ENCODE results near the gene CRTAC1.
"Not testable (repeated sequence)": the region's sequence is repeated elsewhere in the genome, so short reads cannot be mapped to it uniquely, and the experiment has no call there.

Gene CRTAC1

GRCh38 chr10:97861924-97862323, 168.5 kb downstream of the CRTAC1 start:
- no peak for DNase-seq

GRCh38 chr10:97861097-97861750, 169.2 kb downstream of the CRTAC1 start:
- no peak for DNase-seq

- DNase-seq, result peak in 1 of 2 donors; percentile 83
These were observed 172.4 kb downstream of the CRTAC1 start for GRCh38 chr10:97858001-97858439.

GRCh38 chr10:97854743-97855142, 175.7 kb downstream of the CRTAC1 start:
- no peak for DNase-seq

DNA sequence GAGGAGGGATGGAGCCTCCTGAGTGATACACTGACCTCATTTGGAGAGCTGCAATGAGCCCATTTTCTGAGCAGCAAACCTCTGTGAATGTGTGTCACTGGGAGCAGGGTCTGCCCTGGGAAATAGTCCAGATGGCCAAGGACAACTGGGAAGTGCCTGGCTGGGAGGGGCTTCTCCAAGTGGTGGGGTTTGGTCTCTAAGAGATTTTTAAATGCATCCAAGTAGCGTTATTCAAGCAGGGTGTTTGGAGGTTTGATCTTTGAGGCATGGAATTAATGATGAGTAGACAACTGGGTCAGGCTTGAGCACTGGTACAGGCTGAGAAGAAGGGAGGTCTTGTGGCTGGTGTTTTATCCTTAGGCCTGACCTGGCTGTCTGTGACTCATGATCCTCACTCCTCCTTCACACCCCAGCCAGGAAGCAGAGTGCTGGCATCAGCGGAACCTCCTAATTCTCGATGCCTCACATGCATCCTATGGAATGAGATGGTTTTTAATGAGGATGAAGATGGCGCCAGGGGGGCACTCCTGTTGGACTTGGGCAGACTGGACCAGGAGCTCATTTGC, 177.5 kb downstream of the CRTAC1 start:
- DNase-seq, result no peak

GRCh38 chr10:97852277-97852676, 178.1 kb downstream of the CRTAC1 start:
- DNase-seq, result no peak

DNA sequence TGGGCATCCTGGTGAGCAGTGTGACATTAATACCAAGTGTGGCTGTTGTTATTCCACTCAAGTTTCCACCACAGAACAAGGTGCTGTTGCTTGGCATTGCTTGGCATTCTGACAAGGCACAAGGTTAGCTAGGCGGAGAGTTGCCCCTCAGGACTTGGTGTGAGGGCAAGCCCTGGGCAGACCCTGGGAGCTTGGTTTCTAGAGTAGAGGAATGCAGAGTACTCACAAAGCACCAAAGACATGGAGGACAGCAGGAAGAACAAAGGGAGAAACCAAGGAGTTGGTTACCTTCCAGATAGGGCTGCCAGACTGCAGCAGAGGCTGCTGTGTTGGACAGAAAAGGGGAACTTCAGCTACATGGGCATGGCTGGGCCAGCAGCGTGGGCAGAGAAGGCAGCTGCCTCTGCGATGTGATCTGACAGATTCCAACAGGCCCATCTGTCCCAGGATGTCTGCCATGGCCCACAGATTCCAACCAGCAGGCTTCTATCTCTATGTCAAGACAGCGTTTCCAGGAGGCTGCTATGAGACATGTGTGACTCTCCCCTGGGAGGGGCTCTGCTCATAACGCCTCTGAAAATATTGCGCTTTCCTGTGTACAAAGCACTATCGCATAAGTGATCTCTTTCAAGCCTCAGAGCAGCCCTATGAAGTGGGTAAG, 178.9 kb downstream of the CRTAC1 start:
- no peak for DNase-seq

GRCh38 chr10:97850446-97850845, 180.0 kb downstream of the CRTAC1 start:
- no peak for DNase-seq

DNA sequence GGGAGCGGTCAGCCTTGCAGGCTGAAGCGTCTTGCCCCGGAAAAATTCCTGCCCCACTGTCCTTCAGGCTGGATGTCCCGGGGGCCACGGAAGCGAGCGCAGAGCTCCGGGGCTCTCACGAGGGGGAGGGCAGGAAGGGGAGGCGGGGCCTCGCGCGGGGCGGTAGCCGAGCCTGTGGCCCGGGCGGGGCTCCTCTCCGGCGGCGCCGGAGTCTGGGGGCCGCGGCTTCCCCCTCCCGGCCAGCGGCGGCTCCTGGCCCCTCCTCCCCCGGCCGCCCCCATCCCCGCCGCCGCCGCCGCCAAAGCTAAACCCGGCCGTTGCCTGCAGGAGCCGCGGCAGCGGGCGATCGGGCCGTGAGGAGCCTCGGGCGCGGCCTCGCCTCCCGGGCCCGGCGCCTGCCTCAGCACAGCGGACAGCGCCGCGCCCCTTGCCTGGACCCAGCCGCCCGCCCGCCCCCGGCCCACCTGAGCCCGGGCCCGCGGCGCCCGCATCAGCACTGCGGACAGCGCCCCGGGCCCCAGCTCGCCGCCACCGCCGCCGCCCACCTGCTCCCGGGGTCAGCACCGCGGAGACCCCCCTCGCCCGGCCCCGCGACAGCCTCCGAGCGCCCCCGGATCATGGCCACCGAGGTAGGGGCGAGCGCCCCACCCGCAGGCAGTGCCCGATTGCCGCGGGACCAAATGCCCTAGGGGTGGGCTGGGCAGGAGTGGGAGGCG, 180.6 kb downstream of the CRTAC1 start, which contains the start of gene GOLGA7B:
TSS of gene GOLGA7B (plus strand) at position 157 of the 716 bp plus-strand sequence. CDS start at position 618, 461 bp downstream.
- no peak for DNase-seq

- no peak for DNase-seq
These were observed 181.2 kb downstream of the CRTAC1 start for GRCh38 chr10:97849103-97849686.

- DNase-seq, result no peak
These were observed 185.7 kb downstream of the CRTAC1 start for GRCh38 chr10:97844678-97845077.

GRCh38 chr10:97843972-97844371, 186.4 kb downstream of the CRTAC1 start:
- not testable (repeated sequence) for DNase-seq

GRCh38 chr10:97843281-97843671, 187.1 kb downstream of the CRTAC1 start:
- no peak for DNase-seq

GRCh38 chr10:97842656-97843280, 187.7 kb downstream of the CRTAC1 start:
- no peak for DNase-seq

GRCh38 chr10:97842114-97842513, 188.3 kb downstream of the CRTAC1 start:
- DNase-seq, result not testable (repeated sequence)

GRCh38 chr10:97841166-97841565, 189.3 kb downstream of the CRTAC1 start:
- not testable (repeated sequence) for DNase-seq

- no peak for DNase-seq
These were observed 192.3 kb downstream of the CRTAC1 start for GRCh38 chr10:97838091-97838490.

GRCh38 chr10:97836446-97836845, 194.0 kb downstream of the CRTAC1 start:
- no peak for DNase-seq

- DNase-seq, result no peak
These were observed 199.2 kb downstream of the CRTAC1 start for GRCh38 chr10:97831259-97831658.

DNA sequence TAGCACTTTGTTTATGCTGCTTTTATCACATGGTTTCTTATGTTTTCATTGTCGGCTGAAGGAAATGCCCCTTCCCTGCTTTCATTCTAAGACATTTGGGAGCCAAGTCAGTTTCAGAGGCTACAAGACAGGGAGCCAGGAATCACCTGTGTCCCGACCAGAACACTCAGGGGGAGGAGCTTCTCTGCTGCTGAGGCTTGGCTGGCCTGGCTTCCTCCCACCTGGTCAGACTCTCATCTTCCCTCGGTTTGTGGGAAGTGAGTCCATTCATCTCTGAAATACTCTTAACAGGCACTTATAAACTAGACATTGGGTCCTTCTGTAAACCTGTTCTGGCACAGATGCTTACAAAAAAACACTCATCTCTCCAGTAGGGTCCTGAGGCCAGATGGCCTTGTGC, 200.4 kb downstream of the CRTAC1 start:
- no peak for DNase-seq

DNA sequence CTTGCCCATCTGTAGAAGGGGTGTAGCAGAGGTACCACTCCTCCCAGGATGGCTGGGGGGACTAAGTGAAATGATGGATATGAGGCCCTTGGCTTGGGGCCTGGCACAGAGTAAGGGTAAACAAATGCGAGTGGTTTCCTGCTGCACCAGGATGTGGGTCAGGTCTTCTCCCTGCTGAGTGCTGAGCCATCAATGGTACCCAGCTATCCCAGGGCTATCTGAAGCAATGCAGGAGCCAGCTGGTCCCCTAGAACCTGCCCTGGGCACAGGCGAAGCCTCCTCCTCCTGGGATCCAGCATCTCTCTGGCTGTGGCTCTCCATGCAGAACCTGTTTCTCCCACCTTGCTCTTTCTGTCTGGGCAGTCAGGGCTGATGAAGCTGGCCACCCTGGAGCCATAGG, 201.7 kb downstream of the CRTAC1 start:
- DNase-seq, result no peak

DNA sequence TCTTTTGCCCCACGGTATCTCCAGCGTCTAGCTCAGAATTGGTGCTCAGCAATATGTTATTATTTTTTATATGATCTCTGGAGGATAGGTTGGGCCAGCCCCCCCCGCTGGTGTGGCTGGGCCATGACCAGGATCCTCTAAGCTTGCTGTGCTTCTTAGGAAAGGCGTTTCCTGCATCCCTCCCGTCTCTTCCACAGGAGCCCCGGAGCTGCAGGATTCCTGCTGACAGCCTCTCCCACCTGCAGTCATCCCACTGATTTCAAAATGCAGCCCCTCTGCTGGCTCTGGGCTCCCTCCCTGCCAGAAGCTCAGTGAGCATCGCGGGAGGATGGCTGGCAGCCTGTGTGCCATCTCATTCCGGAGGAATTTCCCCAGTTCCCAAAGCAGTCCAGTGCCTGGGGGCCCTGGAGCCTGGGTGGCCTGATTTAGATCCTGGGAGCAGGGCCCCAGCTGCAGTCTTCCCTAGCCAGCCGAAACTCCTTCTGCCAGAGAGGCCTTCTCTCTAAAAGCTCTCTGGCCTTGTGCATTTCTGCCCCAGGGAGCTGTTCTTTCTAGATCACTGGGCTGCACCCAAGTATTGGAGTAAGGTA, 202.6 kb downstream of the CRTAC1 start:
- no peak for DNase-seq

Data from bone marrow (tissue), 2 donors.